Nucleus accumbens (tissue), 56 donors: ENCODE results near the gene MYRIP.

Experiments
- DNase-seq, 56 donors: peaks; one replicate each; lab custom pipeline; 2025; lab: John Stamatoyannopoulos, UW

Gene MYRIP

GRCh38 chr3:39900462-39901002, 91.1 kb downstream of the MYRIP start:
- DNase-seq, result no peak

GRCh38 chr3:39903253-39903652, 93.8 kb downstream of the MYRIP start:
- no peak for DNase-seq

- no peak for DNase-seq
These were observed 96.4 kb downstream of the MYRIP start for GRCh38 chr3:39905788-39906187.

GRCh38 chr3:39907981-39908380, 98.6 kb downstream of the MYRIP start:
- DNase-seq, result peak in 1 of 56 donors; percentile 1

GRCh38 chr3:39910135-39910534, 100.7 kb downstream of the MYRIP start:
- no peak for DNase-seq

GRCh38 chr3:39910826-39911464, 101.5 kb downstream of the MYRIP start:
- DNase-seq, result no peak

GRCh38 chr3:39911465-39912309, 102.3 kb downstream of the MYRIP start:
- no peak for DNase-seq

- DNase-seq, result no peak
These were observed 105.6 kb downstream of the MYRIP start for GRCh38 chr3:39915027-39915426.

- no peak for DNase-seq
These were observed 107.8 kb downstream of the MYRIP start for GRCh38 chr3:39917065-39917773.

GRCh38 chr3:39919281-39919680, 109.9 kb downstream of the MYRIP start:
- DNase-seq, result no peak

- no peak for DNase-seq
These were observed 110.9 kb downstream of the MYRIP start for GRCh38 chr3:39920271-39920670.

- DNase-seq, result no peak
These were observed 118.1 kb downstream of the MYRIP start for GRCh38 chr3:39927479-39927878.

GRCh38 chr3:39933986-39934693, 124.7 kb downstream of the MYRIP start:
- no peak for DNase-seq

GRCh38 chr3:39934696-39935095, 125.3 kb downstream of the MYRIP start:
- no peak for DNase-seq

- no peak for DNase-seq
These were observed 125.9 kb downstream of the MYRIP start for GRCh38 chr3:39935261-39935660.

- DNase-seq, result peak in 1 of 56 donors; percentile 26
These were observed 127.4 kb downstream of the MYRIP start for GRCh38 chr3:39936848-39937247.

- DNase-seq, result peak in 38 of 56 donors; percentile 1 to 75 (median 32)
These were observed 127.9 kb downstream of the MYRIP start for GRCh38 chr3:39937315-39937714.

- DNase-seq, result no peak
These were observed 128.5 kb downstream of the MYRIP start for GRCh38 chr3:39937874-39938273.

GRCh38 chr3:39941931-39942330, 132.5 kb downstream of the MYRIP start:
- no peak for DNase-seq

GRCh38 chr3:39960515-39961191, 151.2 kb downstream of the MYRIP start:
- DNase-seq, result no peak
